ENCODE measurements around the gene PTPRT. TPM values are rescaled to one million over a fixed set of nuclear protein-coding genes. Genes with fewer than 3 reads are reported as not detected.

The PTPRT gene
- total RNA-seq, 1 experiment from 2014 or later, result not detected

GRCh38 chr20:42656130-42656529, 533.6 kb downstream of the PTPRT start:
- H3K36me3 ChIP-seq (ENCODE audit: control insufficient read depth, insufficient read depth, low read length), result no peaks in the 10 kb centered on the region

GRCh38 chr20:42652266-42652665, 537.4 kb downstream of the PTPRT start:
- DNase-seq (ENCODE audit: low read depth, low spot score), result no peak
- Histone ChIP-seq H3K27ac (ENCODE audit: low read length) (no peak overlapping the region), H3K4me1 (ENCODE audit: control insufficient read depth, insufficient read depth, low read length) (no peaks in the 10 kb centered on the region), H3K36me3 (ENCODE audit: control insufficient read depth, insufficient read depth, low read length) (no peaks in the 10 kb centered on the region), H3K4me3 (ENCODE audit: low read depth in 2 of 2, low read length in 2 of 2) (no peak overlapping the region), H3K27me3 (ENCODE audit: control insufficient read depth, insufficient read depth, low read length) (no peaks in the 10 kb centered on the region), H3K9me3 (ENCODE audit: control insufficient read depth, insufficient read depth, low read depth, low read length) (no peaks in the 10 kb centered on the region)
- CTCF ChIA-PET, result no interaction called here
- BruUV-seq (replicated peaks), result no TSS peak
- ATAC-seq, result no peak
- intact Hi-C loops (cut with micrococcal nuclease; ENCODE audit: unreplicated experiment), result no loop called here
- POLR2A ChIA-PET, result no interaction called here
- no peak for TF ChIP-seq REST (IDR thresholded peaks at IDR 0.05; ENCODE audit: insufficient read depth in 1 of 2, low read depth in 2 of 2, low read length in 1 of 2)
- no peak for TF ChIP-seq POLR2AphosphoS5 (IDR thresholded peaks at IDR 0.05; ENCODE audit: low read depth, low read length)
- no peak for TF ChIP-seq TCF7L2 (IDR thresholded peaks at IDR 0.05; ENCODE audit: low read depth, low read length)
- no peak for TF ChIP-seq CTCF (IDR thresholded peaks at IDR 0.05)
- TF ChIP-seq SIN3A (IDR thresholded peaks at IDR 0.05; ENCODE audit: borderline replicate concordance, insufficient read depth, low read depth, low read length), result no peak
- in situ Hi-C loops (cut with HindIII; ENCODE audit: low pct_unique_long_range_greater_than_20kb, low sequenced_read_pairs), result no loop called here

More at GRCh38 chr20:42656130-42656529, 533.6 kb downstream of the PTPRT start:
- ChIA-PET CTCF (no interaction called here), POLR2A (no interaction called here)
- in situ Hi-C loops (cut with HindIII; ENCODE audit: low pct_unique_long_range_greater_than_20kb, low sequenced_read_pairs) (no loop called here), intact Hi-C loops (cut with micrococcal nuclease; ENCODE audit: unreplicated experiment) (no loop called here)
- no TSS peak for BruUV-seq (replicated peaks)
- ATAC-seq (no peak), DNase-seq (ENCODE audit: low read depth, low spot score) (no peak)
- Histone ChIP-seq H3K4me1 (ENCODE audit: control insufficient read depth, insufficient read depth, low read length) (no peaks in the 10 kb centered on the region), H3K27ac (ENCODE audit: low read length) (no peak overlapping the region), H3K9me3 (ENCODE audit: control insufficient read depth, insufficient read depth, low read depth, low read length) (no peaks in the 10 kb centered on the region), H3K4me3 (ENCODE audit: low read depth in 2 of 2, low read length in 2 of 2) (no peak overlapping the region), H3K27me3 (ENCODE audit: control insufficient read depth, insufficient read depth, low read length) (no peaks in the 10 kb centered on the region)
- no peak for TF ChIP-seq CTCF (IDR thresholded peaks at IDR 0.05)
- TF ChIP-seq POLR2AphosphoS5 (IDR thresholded peaks at IDR 0.05; ENCODE audit: low read depth, low read length), result no peak
- TF ChIP-seq SIN3A (IDR thresholded peaks at IDR 0.05; ENCODE audit: borderline replicate concordance, insufficient read depth, low read depth, low read length), result no peak
- no peak for TF ChIP-seq REST (IDR thresholded peaks at IDR 0.05; ENCODE audit: insufficient read depth in 1 of 2, low read depth in 2 of 2, low read length in 1 of 2)
- no peak for TF ChIP-seq TCF7L2 (IDR thresholded peaks at IDR 0.05; ENCODE audit: low read depth, low read length)

Data from Panc1 (cell line).